ENCODE measurements around the gene TRAPPC10.

DNA sequence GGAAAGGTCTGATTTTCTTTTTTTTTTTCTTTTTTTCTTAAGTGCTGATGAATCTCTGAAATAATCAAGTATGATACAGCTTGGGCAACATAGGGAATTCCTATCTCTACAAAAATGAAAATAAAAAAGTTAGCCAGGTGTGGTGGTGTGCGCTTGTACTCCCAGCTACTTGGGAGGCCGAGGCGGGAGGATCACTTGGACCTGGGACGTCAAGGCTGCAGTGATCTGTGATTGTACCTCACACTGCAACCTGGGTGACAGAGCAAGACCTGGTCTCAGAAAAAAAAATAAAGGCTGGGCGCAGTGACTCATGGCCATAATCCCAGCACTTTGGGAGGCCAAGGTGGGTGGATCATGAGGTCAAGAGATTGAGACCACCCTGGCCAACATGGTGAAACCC lies 6.0 kb downstream of the TRAPPC10 start:
- TF ChIP-seq, protein P1, sequence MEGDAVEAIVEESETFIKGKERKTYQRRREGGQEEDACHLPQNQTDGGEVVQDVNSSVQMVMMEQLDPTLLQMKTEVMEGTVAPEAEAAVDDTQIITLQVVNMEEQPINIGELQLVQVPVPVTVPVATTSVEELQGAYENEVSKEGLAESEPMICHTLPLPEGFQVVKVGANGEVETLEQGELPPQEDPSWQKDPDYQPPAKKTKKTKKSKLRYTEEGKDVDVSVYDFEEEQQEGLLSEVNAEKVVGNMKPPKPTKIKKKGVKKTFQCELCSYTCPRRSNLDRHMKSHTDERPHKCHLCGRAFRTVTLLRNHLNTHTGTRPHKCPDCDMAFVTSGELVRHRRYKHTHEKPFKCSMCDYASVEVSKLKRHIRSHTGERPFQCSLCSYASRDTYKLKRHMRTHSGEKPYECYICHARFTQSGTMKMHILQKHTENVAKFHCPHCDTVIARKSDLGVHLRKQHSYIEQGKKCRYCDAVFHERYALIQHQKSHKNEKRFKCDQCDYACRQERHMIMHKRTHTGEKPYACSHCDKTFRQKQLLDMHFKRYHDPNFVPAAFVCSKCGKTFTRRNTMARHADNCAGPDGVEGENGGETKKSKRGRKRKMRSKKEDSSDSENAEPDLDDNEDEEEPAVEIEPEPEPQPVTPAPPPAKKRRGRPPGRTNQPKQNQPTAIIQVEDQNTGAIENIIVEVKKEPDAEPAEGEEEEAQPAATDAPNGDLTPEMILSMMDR (conservative IDR thresholded peaks at IDR 0.05 in 1 of 2, IDR thresholded peaks at IDR 0.05 in 1 of 2; ENCODE audit: low read depth in 1 of 2, low read length in 2 of 2), result no peak
- no peak for TF ChIP-seq EZH2 (IDR thresholded peaks at IDR 0.05; ENCODE audit: low read length, missing control alignments)

Measured in fibroblast of lung (primary cell).